Stromal cell of bone marrow (primary cell): ENCODE results near the gene FOXN1.
"Not testable (repeated sequence)": the region's sequence is repeated elsewhere in the genome, so short reads cannot be mapped to it uniquely, and the experiment has no call there.

Source experiments
- DNase-seq: peaks from one replicate; pipeline ENCODE4 v3.0.0-alpha.2; 2012; ENCODE audit warnings: low read depth

Gene FOXN1

GRCh38 chr17:28574526-28574925 is 68.4 kb downstream of the FOXN1 start:
- DNase-seq, result no peak

GRCh38 chr17:28575126-28575795 is 69.1 kb downstream of the FOXN1 start:
- no peak for DNase-seq

- not testable (repeated sequence) for DNase-seq
Observed at GRCh38 chr17:28576016-28576415, 69.9 kb downstream of the FOXN1 start.

- peak; percentile 76 for DNase-seq
Observed at GRCh38 chr17:28576758-28577465, 70.8 kb downstream of the FOXN1 start, which contains the start of gene ALDOC. Gene ALDOC (minus strand): TSS chr17:28576895. CDS start chr17:28575532, 1,363 bp downstream.

GRCh38 chr17:28577466-28577824 is 71.3 kb downstream of the FOXN1 start:
- DNase-seq, result no peak

- no peak for DNase-seq
Observed at GRCh38 chr17:28578246-28579195, 72.4 kb downstream of the FOXN1 start.

GRCh38 chr17:28579526-28579925 is 73.4 kb downstream of the FOXN1 start:
- no peak for DNase-seq

- DNase-seq, result no peak
Observed at GRCh38 chr17:28580959-28581358, 74.8 kb downstream of the FOXN1 start.

- no peak for DNase-seq
Observed at GRCh38 chr17:28582513-28582912, 76.4 kb downstream of the FOXN1 start.

GRCh38 chr17:28584434-28584833 is 78.3 kb downstream of the FOXN1 start:
- no peak for DNase-seq

GRCh38 chr17:28585851-28586250 is 79.7 kb downstream of the FOXN1 start:
- no peak for DNase-seq
